Inflammatory macrophage treated with lipopolysaccharide for 4 hours (primary cell): Measurements from ENCODE around the gene PIP4K2A.

ENCODE experiments used
- DNase-seq: peaks from one replicate; pipeline ENCODE4 v3.0.0-alpha.2; 2020

Gene PIP4K2A

DNA sequence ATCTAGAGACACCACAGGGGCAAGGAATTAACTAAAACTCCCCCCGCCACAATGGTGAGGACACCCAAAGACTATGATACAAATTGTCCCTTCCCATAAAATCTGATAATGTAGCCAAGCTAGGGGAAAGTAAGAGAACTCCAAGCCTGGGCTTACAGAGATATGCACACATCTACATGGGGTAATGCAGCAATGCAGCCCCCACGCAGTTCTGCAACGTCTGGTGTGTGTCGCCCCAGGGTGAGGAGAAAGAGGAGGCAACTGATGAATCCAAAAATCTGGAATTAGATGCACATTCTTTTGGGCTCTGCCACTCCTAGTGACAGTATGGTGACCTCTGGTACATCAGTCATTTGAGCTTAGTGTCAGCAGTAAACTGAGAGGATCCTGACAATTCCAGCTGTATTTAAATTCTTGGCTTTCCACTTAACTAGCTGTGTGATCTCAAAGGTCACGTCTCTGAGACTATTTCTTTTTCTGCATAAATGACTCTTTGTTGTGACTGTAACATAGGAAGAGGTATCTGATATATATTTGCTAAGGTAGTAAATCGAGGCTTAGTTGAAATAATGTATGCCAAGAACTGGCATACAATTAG lies 51.5 kb downstream of the PIP4K2A start:
- no peak for DNase-seq

DNA sequence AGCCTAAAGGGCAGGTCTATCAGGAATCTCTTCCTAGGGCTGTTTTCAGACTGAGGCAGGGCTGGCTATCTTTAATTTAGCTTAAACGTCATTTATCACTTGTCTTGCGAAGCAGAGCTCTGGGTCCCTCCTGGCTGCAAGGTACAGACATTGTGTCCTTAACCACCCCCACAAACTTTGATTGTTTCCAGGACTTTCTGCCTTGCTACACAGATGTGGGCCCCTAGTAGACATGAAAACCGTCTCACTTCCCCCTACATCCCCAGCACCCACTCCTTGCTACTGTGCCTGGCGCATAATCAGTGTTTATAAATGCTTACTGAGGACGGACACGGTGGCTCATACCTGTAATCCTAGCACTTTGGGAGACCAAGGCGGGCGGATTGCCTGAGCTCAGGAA lies 54.5 kb downstream of the PIP4K2A start:
- no peak for DNase-seq

DNA sequence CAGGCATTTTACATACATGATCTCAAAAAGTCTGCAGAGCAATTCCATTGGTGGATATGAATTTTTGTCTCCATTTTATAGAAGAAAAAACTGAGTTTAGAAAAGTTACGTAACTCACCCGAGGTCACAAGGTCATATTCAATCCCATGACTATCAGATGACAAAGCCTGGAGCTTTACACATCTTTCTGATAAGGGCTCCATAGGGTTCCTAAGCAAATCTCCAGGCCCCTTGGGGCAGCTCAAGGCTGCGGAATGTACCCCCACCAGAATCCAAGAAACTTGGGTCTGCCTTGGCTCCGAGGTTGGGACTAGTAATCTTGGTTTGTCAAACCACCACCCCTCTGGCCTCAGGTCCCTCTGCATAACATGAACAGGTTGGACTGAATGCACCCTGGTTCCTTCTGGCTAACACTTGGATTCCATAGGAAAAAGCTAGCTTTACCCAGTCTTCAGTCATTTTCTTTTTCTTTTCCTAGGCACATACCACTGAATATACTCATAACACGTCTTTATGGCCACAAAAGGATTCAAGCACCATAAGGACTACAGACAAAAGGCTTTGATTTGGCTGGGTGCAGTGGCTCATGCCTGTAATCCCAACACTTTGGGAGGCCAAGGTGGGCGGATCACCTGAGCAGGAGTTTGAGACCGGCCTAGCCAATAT lies 55.5 kb downstream of the PIP4K2A start:
- peak; percentile 33 for DNase-seq

DNA sequence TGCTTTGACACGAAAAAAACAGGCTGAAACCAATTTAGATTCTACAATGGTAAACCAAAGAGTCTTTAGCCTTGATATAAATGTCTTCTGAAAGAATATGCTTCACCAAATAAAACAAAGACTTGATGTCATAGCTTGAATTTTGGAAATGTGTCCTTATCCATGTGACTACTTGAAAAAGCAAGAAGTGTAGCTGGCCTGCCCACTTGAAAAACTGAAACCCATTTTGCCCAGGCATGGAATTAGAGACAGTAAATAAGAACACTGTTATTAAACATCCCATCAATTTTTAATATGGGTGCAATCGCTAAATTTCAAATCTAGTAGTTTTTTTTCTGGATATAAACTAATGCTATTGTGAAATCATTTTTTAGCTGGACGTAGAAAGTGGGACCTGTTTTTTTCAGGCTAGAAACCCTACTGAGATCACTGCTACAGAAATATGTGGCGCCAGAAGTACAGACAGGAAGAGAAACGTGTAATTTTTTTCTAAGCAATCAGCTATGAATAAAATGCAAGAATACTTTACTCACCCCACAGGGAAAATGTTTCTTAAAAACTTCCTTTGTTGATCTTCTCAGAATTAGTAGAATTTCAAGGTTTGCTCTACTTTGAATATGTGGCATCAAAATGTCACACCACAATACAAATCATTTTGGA lies 56.7 kb downstream of the PIP4K2A start:
- DNase-seq: peak; percentile 34

DNA sequence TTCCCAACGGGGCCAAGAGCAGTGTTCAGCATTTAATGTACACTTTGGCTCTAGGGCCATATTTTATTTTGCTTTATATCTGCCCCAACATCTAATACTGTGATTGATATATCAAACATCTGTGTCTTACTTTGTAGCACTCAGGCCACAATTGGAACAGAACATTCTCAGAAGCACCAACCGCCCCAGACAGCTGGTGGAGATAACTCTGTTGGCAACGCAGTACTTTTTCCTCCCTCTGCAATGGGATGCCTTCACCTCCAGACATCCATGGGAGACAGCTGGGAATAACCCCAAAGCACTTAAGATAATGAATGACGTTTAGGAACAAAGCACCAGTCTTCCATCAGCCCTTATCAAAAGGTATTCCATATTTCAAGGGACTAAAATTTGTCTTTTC lies 57.4 kb downstream of the PIP4K2A start:
- DNase-seq: no peak

DNA sequence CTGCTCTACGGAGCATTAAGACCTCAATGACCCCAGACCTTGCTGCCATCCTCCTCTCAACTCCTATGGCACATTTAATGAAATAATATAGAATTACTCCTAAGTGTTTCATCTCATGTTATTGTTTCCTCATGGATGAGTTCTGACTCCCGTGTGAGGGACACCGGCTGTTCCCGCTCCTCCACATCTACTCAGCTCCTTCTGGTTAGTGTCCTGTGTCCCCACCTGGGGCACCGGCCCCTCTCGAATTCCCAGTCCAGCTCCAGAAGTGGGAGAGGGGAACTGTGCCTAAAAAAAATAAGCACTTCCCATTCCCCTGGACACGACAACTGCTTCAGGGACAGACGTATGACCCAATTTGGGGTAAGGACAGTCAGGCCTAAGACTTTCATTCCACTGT lies 58.3 kb downstream of the PIP4K2A start:
- no peak for DNase-seq

DNA sequence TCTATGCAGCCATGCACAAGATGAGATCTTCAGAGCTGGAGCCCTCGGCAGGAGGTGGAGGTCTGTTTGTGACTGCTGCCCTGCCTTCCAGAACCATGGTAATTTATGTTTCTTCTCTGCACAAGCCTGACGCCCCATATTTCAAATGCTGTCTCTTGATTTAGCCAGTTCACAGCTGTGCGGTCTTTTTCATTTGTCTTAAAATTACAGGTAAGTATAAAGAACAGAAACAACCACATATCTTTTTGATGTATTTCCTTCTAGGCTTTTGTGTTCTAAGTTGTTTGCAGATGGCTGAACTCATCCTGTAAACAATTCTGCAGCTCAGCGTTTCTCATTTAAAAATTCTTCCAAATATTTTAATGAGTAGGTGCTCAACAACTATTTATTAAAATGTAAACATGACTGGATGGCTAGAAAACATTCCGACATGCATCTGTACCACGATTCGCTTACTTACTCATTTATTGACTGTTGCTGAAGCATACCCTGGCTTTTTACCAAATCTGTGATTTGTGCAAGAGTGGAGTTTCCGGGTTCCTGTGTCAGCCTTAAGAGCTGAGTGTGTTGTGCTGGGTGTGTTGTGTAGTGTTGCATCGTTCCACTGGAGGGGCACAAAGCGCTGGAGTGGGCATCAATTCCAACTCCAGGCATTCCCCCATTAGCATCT lies 58.9 kb downstream of the PIP4K2A start:
- DNase-seq: peak; percentile 83

DNA sequence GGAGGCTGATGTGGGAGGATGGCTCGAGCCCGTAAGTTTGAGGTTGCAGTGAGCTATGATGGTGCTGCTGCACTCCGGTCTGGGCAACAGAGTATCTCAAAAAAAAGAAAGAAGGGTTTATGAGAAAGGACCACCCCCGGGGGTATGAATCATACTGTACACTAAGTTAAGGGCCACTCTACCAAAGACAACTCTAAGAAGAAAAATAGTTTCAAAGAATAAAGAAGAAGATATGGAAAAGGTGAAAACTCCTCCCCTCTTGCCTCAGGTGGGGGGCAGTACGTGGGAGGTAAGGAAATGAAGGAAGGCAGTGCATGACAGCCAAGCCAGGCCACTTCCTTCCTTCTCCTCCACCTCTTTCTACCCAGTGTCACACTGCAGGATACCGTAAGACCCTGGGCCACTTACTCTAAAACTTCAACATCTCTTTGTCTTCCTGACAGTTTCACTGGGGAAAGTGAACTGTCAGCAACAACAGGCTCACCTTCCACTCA lies 61.3 kb downstream of the PIP4K2A start:
- DNase-seq: no peak

DNA sequence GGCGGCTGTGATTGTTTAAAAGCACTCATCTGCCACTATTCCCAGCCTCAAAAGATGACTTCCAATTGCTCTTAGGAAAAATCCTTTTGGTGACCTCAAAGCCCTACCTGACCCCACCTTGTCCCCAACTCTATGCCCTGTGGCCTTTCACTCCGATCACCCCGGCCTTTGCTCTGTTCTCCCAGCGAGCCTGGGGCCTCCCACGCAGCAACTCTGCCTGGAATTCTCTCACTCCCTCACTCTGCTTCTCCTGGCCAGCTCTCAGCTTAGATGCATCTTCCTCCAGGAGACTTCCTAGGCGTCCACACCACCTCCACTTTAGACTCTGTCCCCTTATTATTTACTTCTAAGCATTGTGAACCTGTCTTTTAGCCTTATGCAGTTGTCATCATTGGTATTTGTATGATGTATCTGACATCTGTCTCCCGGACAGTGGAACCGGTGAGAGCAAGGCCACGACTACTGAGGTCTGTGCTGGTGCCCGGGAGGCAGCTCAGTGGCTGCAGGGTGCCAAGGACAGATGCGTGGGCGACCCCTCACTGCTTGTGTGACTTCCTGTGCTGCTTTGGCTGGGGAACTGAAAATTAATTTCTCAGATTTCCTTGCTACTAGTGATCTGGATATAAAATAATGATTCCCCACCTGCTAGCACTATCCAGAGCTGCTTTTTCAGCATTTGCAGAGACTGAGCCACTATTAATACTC lies 63.0 kb downstream of the PIP4K2A start:
- DNase-seq: peak; percentile 67

DNA sequence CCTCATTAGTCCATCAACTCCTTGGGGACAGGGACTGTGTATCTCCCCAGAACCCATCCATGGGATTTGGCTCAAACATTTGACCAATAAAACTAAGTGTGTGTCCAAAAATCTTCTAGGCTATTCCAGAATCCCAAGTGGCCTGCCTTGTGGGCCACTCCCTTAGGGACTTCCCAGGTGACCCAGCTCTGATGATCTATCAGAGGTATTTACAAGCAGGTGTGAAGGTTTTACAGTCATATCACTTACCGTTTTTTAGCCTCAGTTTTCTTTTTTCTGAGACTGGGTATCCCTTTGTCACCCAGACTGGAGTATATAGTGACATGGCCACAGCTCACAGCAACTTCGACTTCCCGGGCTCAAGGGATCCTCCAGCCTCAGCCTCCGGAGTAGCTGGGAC lies 64.4 kb downstream of the PIP4K2A start:
- no peak for DNase-seq

DNA sequence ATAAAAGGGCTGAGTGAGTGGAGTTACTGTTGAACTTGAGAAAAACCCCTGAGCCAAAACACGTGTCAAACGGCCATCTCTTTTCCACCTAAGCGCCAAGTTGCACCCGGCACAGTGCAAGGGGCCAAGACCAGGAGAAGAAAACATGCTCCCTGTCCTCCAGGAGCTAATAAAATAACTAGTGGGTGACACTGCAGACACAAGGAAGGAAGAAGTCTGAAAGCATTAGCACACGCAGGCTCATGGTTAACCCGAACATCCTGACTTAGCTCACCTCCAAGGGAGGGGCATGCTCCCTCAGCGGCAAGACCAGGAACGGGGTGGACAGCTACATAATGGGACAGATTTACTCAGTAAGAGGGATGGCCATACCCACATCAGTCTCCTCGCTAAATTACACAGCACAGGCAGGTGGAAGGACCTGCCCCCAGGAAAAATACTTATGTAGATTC lies 65.0 kb downstream of the PIP4K2A start:
- no peak for DNase-seq

DNA sequence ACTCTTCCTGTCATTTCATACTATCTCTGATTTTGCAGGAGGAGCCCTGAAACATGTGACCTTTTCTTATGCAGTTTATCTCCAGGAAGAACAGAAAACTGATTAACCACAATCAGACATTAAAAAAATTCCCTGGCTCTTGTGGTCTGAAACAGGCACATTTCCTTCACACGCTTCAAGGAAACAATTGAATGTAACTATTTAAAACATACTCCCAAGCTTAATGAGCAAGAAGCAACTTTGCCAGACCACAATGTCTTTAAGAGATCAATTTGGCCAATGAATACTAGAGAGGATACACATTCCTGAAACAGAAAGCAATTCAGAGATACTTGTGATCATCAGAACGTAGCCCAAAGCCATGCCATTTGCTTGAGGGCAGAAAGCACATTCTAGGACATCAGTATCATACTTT lies 65.8 kb downstream of the PIP4K2A start:
- no peak for DNase-seq

DNA sequence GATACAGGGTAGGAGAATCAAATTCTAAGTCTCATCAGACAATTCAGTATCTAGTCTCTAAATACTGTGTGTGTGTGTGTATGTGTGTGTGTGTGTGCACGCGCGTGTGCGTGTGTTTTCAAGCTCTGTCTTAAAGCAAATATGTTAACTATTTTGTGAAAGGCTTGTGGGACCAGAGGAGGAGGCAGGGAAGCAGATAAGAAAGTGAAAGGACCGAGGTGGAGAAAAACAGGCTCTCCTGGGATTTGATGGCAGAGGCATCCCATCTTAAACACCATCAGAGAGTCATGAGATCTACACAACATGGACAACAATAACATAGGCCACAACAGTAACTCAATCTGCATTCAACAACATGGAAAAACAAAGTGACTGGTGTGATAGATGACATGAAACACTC lies 67.1 kb downstream of the PIP4K2A start:
- no peak for DNase-seq

DNA sequence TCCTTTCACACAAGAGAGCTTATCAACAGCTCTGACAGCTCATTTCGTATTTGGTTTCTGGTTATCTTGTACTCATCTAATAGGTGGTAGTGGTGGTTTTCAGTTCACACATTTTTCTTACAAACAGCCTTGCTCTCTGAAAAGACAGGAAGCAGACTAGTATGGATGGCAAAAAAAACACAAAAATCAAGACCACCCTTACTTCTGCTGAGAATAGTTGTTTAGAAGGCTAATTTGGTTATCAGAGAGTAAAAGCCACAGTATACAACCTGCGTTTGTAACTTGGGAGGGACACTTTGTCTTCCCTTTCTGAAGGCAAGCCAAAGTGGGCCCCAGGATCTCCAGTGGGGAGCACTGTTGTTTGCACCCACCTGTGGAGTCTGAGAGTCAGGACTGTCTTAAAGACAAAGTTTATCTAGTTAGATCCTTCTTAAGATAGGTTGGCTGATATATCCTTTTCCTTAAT lies 68.0 kb downstream of the PIP4K2A start:
- DNase-seq: no peak

DNA sequence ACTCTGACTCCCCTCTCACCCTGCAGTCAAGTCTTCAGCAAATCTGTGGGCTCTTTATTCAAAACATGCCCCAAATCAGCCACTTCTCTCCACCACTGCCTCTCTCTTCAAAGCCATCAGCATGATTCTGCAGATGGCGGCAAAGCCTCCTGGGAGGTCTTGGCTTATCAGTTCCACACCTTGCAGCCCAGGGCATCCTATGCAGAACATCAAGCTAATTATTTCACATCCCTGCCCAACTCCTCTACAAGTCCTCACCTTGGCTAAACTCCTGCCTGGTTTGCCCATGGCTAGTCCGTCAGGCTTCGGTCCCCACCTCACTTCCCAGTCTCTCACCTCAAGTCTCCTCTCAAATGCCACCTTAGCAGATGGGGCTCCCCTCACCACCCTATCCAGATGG lies 70.2 kb downstream of the PIP4K2A start:
- no peak for DNase-seq

DNA sequence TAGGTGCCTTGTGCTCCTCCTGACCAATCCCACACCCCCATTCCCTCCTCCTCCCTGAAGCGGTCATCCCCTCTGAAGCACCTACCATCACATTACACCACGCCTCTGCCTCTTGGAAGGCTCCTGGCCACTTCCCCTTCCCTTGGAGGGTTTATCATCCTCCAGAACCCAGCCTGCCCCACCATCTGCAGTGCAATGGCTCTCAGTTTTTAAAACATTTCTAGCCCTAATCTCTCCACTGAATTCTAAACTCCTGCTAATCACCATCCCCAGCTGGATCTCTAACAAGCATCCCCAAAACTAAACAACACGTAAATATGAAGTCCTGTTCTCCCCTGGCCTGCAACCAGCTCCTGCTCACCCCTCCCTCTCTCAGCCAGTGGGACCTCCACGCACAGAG lies 70.6 kb downstream of the PIP4K2A start:
- peak; percentile 26 for DNase-seq

DNA sequence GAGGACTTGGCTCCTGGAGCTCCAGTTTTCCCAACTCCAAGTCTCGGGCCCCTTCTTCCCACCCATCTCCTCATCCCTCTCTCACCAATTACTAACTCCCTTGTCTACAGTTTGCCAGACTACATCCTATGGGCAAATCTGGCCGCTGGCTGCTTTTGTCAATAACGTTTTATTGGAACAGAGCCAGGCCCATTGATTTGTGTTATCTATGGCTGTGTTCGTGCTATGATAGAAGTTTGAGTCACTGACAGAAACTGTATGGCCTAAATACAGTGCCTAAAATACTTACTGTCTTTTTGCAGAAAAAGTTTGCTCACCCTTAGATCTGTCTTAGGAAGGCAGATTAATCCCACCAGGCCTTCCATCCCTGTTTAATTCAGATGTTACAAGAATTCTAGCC lies 71.3 kb downstream of the PIP4K2A start:
- no peak for DNase-seq

DNA sequence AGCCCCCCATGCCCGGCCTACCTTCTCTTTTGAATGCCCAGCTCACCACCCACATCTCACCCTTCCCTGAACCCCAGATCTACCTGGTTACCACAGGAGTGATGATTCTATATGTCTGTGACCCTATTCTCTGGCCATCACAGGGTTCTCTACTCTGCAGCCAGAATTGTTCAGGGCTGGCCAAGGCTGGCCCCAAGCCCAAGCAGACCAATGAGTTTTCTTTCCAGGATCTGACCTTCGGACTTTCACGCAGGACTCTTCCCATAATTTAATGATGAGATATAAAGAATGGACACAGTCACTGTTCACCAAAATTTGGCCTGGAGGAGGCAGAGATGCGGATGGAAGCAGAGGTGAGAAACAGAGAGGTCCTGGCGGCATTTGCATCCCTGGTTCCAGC lies 72.6 kb downstream of the PIP4K2A start:
- no peak for DNase-seq

DNA sequence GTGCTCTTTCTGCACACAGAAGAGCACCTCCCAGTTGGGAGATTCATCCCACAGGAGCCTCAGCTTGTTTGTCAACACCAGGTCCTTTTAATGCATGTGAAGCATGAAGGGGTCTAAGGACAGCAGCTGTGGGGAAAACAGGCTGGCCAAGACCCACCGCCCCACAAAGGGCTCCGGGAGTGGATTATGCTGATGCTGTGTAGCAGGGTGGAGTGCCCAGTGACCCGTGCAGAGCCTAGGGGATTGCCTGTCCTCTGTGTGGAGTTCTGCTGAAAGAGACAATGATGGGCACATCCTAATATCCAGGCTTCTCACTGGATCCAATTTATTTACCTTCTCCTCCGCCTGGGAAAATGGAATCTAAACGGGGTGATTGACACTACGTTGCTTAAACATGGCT lies 74.0 kb downstream of the PIP4K2A start:
- no peak for DNase-seq

DNA sequence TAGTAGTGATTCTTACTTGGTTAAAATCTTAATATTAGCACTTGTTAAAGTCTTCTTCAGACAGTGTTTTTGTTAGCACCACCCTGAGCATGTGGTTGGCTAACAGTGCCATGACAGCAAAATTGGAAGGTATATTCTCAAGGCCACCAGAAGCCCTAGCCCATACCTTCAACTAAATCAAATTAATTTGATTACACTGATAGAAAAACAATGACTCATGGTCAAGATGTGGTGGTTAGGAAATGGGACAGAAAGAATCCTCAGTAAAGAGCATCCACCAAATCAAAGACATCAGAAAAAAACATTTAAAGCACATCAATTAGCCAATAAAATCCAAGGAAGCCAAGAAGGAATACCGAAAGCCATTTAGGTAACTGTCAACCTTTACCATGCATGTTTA lies 75.5 kb downstream of the PIP4K2A start:
- no peak for DNase-seq

DNA sequence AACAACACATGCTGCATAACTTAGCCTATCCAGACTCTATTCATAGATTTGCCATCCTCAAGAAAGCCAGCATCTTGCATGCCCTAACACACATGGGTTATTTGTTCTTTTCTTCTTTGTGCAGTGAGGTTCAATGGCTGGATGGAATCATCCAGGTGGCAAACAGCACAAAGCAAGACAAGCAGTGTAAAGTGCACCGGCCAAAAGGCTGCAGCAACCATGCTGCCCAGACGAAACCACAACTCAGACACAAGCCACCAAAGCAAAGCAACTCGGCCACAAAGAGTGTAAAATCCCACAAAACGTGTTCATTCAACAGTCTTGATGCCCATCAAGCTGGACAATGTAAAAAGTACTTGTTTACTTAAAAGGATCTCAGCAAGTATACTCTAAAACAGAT lies 76.9 kb downstream of the PIP4K2A start:
- DNase-seq: no peak

DNA sequence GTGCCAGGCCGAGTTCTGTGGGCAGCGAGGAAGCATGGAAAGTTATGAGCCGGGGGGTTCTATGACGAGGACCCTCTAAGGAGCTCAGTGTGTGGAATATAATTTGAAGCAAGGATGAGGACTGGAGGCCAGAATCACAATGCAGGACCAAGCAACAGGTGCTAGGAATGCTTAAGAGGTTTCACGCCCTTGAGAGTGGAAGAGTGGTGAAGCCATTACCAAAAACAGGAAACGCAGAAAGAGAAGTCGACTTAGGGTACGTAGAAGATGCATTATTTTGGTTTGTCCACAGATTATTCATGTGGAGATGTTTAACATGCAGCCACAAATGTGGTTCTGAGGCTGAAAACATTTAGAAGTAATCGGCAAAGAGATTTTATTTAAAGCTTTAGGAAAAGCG lies 78.7 kb downstream of the PIP4K2A start:
- DNase-seq: no peak
